Measurements from ENCODE around the gene LRRC39. TPM values are rescaled to one million over a fixed set of nuclear protein-coding genes. Genes with fewer than 3 reads are reported as not detected.

The LRRC39 gene
- total and polyA plus RNA-seq, 8 donors = 0.45 to 2.9 (median 0.98) TPM; not detected in 3

DNA sequence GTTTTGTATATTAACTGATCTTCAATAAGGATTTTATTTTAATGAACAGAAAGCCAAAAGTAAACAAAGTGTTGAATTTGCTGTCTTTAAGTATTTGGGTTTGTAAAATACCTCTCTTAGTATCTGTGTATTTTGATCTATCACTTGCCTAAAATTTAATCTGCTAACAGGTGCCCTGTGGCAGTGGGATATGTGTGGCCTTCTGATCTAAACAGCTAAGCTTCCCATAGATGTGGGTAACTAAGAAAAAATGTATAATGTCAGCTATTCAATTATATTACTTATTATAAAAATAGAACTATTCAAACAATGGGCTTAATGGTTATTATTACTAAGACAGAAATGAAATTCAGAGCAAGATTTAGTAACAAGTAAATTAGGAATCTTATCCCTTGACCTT is 15.2 kb downstream of the LRRC39 start:
- Histone ChIP-seq H3K27me3 (no peaks in the 10 kb centered on the region), H3K4me1 (no peaks in the 10 kb centered on the region), H3K4me3 (no peak overlapping the region), H3K9me3 (no peaks in the 10 kb centered on the region), H3K36me3 (no peaks in the 10 kb centered on the region), H3K27ac (no peak overlapping the region)
- no peak for TF ChIP-seq POLR2AphosphoS5 (IDR thresholded peaks at IDR 0.05)
- no peak for TF ChIP-seq EP300 (IDR thresholded peaks at IDR 0.05)
- no peak for TF ChIP-seq POLR2A (IDR thresholded peaks at IDR 0.05)
- TF ChIP-seq, protein P1, sequence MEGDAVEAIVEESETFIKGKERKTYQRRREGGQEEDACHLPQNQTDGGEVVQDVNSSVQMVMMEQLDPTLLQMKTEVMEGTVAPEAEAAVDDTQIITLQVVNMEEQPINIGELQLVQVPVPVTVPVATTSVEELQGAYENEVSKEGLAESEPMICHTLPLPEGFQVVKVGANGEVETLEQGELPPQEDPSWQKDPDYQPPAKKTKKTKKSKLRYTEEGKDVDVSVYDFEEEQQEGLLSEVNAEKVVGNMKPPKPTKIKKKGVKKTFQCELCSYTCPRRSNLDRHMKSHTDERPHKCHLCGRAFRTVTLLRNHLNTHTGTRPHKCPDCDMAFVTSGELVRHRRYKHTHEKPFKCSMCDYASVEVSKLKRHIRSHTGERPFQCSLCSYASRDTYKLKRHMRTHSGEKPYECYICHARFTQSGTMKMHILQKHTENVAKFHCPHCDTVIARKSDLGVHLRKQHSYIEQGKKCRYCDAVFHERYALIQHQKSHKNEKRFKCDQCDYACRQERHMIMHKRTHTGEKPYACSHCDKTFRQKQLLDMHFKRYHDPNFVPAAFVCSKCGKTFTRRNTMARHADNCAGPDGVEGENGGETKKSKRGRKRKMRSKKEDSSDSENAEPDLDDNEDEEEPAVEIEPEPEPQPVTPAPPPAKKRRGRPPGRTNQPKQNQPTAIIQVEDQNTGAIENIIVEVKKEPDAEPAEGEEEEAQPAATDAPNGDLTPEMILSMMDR (IDR thresholded peaks at IDR 0.05) = no peak
- intact Hi-C loops (cut with DNase I; ENCODE audit: low total_unique reads) = no loop called here
- DNase-seq = no peak

DNA sequence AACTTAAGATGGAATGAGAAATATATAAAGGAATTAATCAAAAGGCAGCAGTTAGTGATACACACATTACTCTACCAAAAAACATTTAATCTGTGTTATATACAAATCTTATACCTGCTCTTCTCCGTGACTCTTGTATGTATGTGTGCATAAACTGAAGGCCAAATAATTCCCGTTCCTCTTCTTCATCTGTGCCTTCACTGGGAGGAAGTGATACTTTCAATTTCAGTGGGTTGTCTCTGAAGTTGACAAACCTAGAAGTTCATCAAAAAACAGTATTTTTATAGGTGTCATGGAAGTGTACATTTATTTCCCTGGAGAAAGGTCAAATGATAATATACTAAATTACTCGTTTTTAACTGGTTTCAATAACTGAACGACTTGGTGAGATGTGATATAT is 25.8 kb downstream of the LRRC39 start:
- Histone ChIP-seq H3K27ac (no peak overlapping the region), H3K9me3 (no peaks in the 10 kb centered on the region), H3K4me3 (no peak overlapping the region), H3K4me1 (no peaks in the 10 kb centered on the region), H3K27me3 (no peaks in the 10 kb centered on the region), H3K36me3 (peaks cover 1 to 37% (median 35%) of the 10 kb centered on the region in 4 donors)
- DNase-seq = no peak
- intact Hi-C loops (cut with DNase I; ENCODE audit: low total_unique reads) = no loop called here
- WGBS, 5 donors = 65 to 86% (median 81%) methylated on average over 4 of the region's 4 CpGs
- TF ChIP-seq, protein P1 (IDR thresholded peaks at IDR 0.05) = no peak
- no peak for TF ChIP-seq POLR2A (IDR thresholded peaks at IDR 0.05)
- TF ChIP-seq EP300 (IDR thresholded peaks at IDR 0.05) = no peak
- no peak for TF ChIP-seq POLR2AphosphoS5 (IDR thresholded peaks at IDR 0.05)

DNA sequence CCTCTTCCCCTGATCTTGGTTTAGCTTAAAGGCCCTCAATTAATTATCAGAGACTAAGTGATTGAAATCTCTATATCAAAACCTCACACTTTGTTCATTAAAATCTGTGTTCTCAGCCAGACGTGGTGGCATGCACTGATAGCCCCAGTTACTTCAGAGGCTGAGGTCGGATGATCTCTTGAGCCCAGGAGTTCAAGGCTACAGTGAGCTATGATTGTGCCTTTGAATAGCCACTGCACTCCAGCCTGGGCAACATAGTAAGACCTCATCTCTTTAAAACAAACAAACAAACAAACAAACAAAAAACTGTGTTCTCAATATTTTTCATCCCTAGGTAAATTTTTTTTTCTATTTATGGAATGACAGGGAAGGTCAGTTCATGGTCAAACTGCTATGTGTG is 26.4 kb downstream of the LRRC39 start:
- H3K27ac ChIP-seq = no peak overlapping the region
- H3K4me3 ChIP-seq = no peak overlapping the region
- intact Hi-C loops (cut with DNase I; ENCODE audit: low total_unique reads) = no loop called here
- H3K9me3 ChIP-seq = no peaks in the 10 kb centered on the region
- no peaks in the 10 kb centered on the region for H3K4me1 ChIP-seq
- DNase-seq = no peak
- H3K36me3 ChIP-seq = peaks cover 4 to 43% (median 41%) of the 10 kb centered on the region in 4 donors
- no peaks in the 10 kb centered on the region for H3K27me3 ChIP-seq
- WGBS, 5 donors = 59 to 71% (median 65%) methylated on average over 2 of the region's 2 CpGs
- TF ChIP-seq, protein P1 (IDR thresholded peaks at IDR 0.05) = no peak
- TF ChIP-seq POLR2AphosphoS5 (IDR thresholded peaks at IDR 0.05) (no peak), POLR2A (IDR thresholded peaks at IDR 0.05) (no peak), EP300 (IDR thresholded peaks at IDR 0.05) (no peak)

DNA sequence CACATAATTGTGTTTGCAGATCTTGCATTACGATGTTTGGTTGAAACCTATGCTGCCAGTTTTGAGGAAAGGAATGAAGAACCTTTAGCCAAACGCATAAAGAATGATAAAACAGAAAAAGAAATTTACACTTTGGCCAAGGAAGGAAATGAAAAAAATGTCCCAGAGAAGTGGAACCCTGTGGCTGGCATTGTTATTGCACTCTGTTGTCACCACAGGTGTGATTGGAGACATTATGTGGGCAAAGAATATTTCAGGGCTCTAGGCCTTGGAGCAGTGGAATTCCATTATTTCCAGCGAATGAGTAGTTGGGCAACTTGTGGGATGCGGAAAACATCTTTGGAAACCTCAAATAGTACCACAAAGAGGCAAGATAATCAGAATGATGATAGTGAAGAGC is 30.2 kb downstream of the LRRC39 start:
- H3K9me3 ChIP-seq = no peaks in the 10 kb centered on the region
- 85 to 95% (median 87%) methylated on average over 4 of the region's 4 CpGs for WGBS, 5 donors
- intact Hi-C loops (cut with DNase I; ENCODE audit: low total_unique reads) = no loop called here
- no peak overlapping the region for H3K27ac ChIP-seq
- no peaks in the 10 kb centered on the region for H3K4me1 ChIP-seq
- no peak for DNase-seq
- TF ChIP-seq POLR2AphosphoS5 (IDR thresholded peaks at IDR 0.05) (no peak), POLR2A (IDR thresholded peaks at IDR 0.05) (no peak), EP300 (IDR thresholded peaks at IDR 0.05) (no peak)
- TF ChIP-seq, protein P1 (IDR thresholded peaks at IDR 0.05) = no peak
- peaks cover 31 to 81% (median 79%) of the 10 kb centered on the region in 4 donors for H3K36me3 ChIP-seq
- H3K4me3 ChIP-seq = no peak overlapping the region
- no peaks in the 10 kb centered on the region for H3K27me3 ChIP-seq

Data from stomach (tissue), 9 donors.